ENCODE measurements around the gene KIAA1549. TPM values are rescaled to one million over a fixed set of nuclear protein-coding genes. Genes with fewer than 3 reads are reported as not detected.
"Not testable (repeated sequence)": the region's sequence is repeated elsewhere in the genome, so short reads cannot be mapped to it uniquely, and the experiment has no call there.

Gene KIAA1549
- total and polyA plus RNA-seq, 4 donors, result 0.13 to 0.89 (median 0.42) TPM

GRCh38 chr7:138941545-138941944, 39.6 kb downstream of the KIAA1549 start:
- Histone ChIP-seq H3K27me3 (ENCODE audit: control insufficient read depth in 4 of 4, insufficient read depth in 4 of 4, low read length in 3 of 4) (no peaks in the 10 kb centered on the region), H3K4me3 (ENCODE audit: low read depth in 1 of 3, low read length in 3 of 3) (no peak overlapping the region), H3K36me3 (ENCODE audit: control insufficient read depth in 4 of 4, insufficient read depth in 3 of 4, low read depth in 1 of 4, low read length in 3 of 4) (no peaks in the 10 kb centered on the region), H3K9me3 (ENCODE audit: control insufficient read depth in 4 of 4, low read length in 3 of 4) (no peaks in the 10 kb centered on the region), H3K27ac (ENCODE audit: low read depth in 1 of 2, low read length in 2 of 2) (no peak overlapping the region), H3K4me1 (ENCODE audit: control insufficient read depth in 4 of 4, insufficient read depth in 4 of 4, low read length in 3 of 4) (no peaks in the 10 kb centered on the region), H3K9ac (ENCODE audit: low read depth in 1 of 2, low read length in 2 of 2) (no peak overlapping the region)
- 82% methylated on average over 4 of the region's 4 CpGs for WGBS
- no peak for TF ChIP-seq ATF3 (IDR thresholded peaks at IDR 0.05)
- TF ChIP-seq RAD21 (IDR thresholded peaks at IDR 0.05), result no peak
- TF ChIP-seq JUND (IDR thresholded peaks at IDR 0.05), result no peak
- TF ChIP-seq RXRA (IDR thresholded peaks at IDR 0.05), result no peak
- TF ChIP-seq ZBTB33 (IDR thresholded peaks at IDR 0.05), result no peak
- no peak for TF ChIP-seq EGR1 (IDR thresholded peaks at IDR 0.05; ENCODE audit: low read depth in 2 of 2)
- no peak for TF ChIP-seq MAX (IDR thresholded peaks at IDR 0.05)
- TF ChIP-seq CTCF (IDR thresholded peaks at IDR 0.05; ENCODE audit: low read depth, low read length, missing input control), result no peak
- TF ChIP-seq HNF4G (IDR thresholded peaks at IDR 0.05), result no peak
- TF ChIP-seq HNF4A (conservative IDR thresholded peaks at IDR 0.05), result no peak
- no peak for TF ChIP-seq TAF1 (conservative IDR thresholded peaks at IDR 0.05)
- no peak for TF ChIP-seq FOXA2 (IDR thresholded peaks at IDR 0.05)
- DNase-seq (ENCODE audit: low spot score), result no peak

GRCh38 chr7:138940602-138941001, 40.6 kb downstream of the KIAA1549 start:
- WGBS, result 92% methylated on average over 1 of the region's 1 CpG

GRCh38 chr7:138937484-138937883, 43.7 kb downstream of the KIAA1549 start:
- H3K4me1 ChIP-seq (ENCODE audit: control insufficient read depth in 4 of 4, insufficient read depth in 4 of 4, low read length in 3 of 4), result no peaks in the 10 kb centered on the region
- WGBS, result 84% methylated on average over 7 of the region's 7 CpGs
- no peak overlapping the region for H3K9ac ChIP-seq (ENCODE audit: low read depth in 1 of 2, low read length in 2 of 2)
- no peaks in the 10 kb centered on the region for H3K36me3 ChIP-seq (ENCODE audit: control insufficient read depth in 4 of 4, insufficient read depth in 3 of 4, low read depth in 1 of 4, low read length in 3 of 4)
- DNase-seq (ENCODE audit: low spot score), result no peak
- H3K4me3 ChIP-seq (ENCODE audit: low read depth in 1 of 3, low read length in 3 of 3), result no peak overlapping the region
- H3K27me3 ChIP-seq (ENCODE audit: control insufficient read depth in 4 of 4, insufficient read depth in 4 of 4, low read length in 3 of 4), result no peaks in the 10 kb centered on the region
- H3K27ac ChIP-seq (ENCODE audit: low read depth in 1 of 2, low read length in 2 of 2), result no peak overlapping the region
- no peaks in the 10 kb centered on the region for H3K9me3 ChIP-seq (ENCODE audit: control insufficient read depth in 4 of 4, low read length in 3 of 4)
- TF ChIP-seq TAF1 (conservative IDR thresholded peaks at IDR 0.05) (no peak), GABPA (IDR thresholded peaks at IDR 0.05 in 1 of 2, conservative IDR thresholded peaks at IDR 0.05 in 1 of 2) (no peak), FOXA1 (IDR thresholded peaks at IDR 0.05) (no peak), ATF3 (IDR thresholded peaks at IDR 0.05) (no peak), HNF4G (IDR thresholded peaks at IDR 0.05) (no peak), HNF4A (conservative IDR thresholded peaks at IDR 0.05) (no peak), SP1 (IDR thresholded peaks at IDR 0.05) (no peak), REST (IDR thresholded peaks at IDR 0.05) (no peak), EGR1 (IDR thresholded peaks at IDR 0.05; ENCODE audit: low read depth in 2 of 2) (no peak), ZBTB33 (IDR thresholded peaks at IDR 0.05) (no peak), NR2F2 (IDR thresholded peaks at IDR 0.05) (no peak), RAD21 (IDR thresholded peaks at IDR 0.05) (no peak), YY1 (IDR thresholded peaks at IDR 0.05) (no peak), FOXA2 (IDR thresholded peaks at IDR 0.05) (no peak)

More at GRCh38 chr7:138940602-138941001, 40.6 kb downstream of the KIAA1549 start:
- H3K27me3 ChIP-seq (ENCODE audit: control insufficient read depth in 4 of 4, insufficient read depth in 4 of 4, low read length in 3 of 4); H3K4me3 ChIP-seq (ENCODE audit: low read depth in 1 of 3, low read length in 3 of 3); H3K4me1 ChIP-seq (ENCODE audit: control insufficient read depth in 4 of 4, insufficient read depth in 4 of 4, low read length in 3 of 4); H3K27ac ChIP-seq (ENCODE audit: low read depth in 1 of 2, low read length in 2 of 2); H3K9me3 ChIP-seq (ENCODE audit: control insufficient read depth in 4 of 4, low read length in 3 of 4); DNase-seq (ENCODE audit: low spot score); H3K9ac ChIP-seq (ENCODE audit: low read depth in 1 of 2, low read length in 2 of 2); H3K36me3 ChIP-seq (ENCODE audit: control insufficient read depth in 4 of 4, insufficient read depth in 3 of 4, low read depth in 1 of 4, low read length in 3 of 4): not testable (repeated sequence)
